GM18505 (cell line): Measurements from ENCODE around the gene P2RY2.

ENCODE experiments used
- ATAC-seq: cut with Tn5 transposase; IDR thresholded peaks from one replicate; pipeline ENCODE4 v1.9.1; 2021; ENCODE audit not compliant: unreplicated experiment
- POLR2A ChIP-seq: IDR thresholded peaks from 4 replicates; pipeline ENCODE4 v1.6.1; 2011; ENCODE audit warnings: borderline replicate concordance; ENCODE audit not compliant: insufficient read depth, insufficient read length; ENCODE audit errors: extremely low read depth

P2RY2 gene

GRCh38 chr11:73258104-73259035, 40.3 kb downstream of the P2RY2 start:
- no peak for TF ChIP-seq POLR2A
- no peak for ATAC-seq

- no peak for TF ChIP-seq POLR2A
- ATAC-seq = no peak
Measured at GRCh38 chr11:73259406-73260126, 41.5 kb downstream of the P2RY2 start.

DNA sequence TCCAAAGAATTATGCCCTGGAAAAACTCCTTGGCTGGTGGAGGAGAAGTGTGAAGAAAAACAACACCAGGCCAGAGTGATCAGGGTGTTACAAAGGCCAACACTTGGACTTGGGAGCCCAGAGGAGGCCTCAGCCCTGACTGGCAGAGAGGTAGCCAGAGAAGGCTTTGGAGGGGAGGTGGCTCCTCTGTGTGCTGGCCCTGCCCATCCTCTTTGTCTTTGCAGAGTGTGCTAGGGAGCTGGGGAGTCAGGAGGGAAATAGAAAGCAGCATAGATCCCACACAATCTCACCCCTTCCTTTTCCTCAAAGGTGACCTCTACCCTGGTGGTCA, 42.0 kb downstream of the P2RY2 start:
- TF ChIP-seq POLR2A = no peak
- ATAC-seq = no peak

DNA sequence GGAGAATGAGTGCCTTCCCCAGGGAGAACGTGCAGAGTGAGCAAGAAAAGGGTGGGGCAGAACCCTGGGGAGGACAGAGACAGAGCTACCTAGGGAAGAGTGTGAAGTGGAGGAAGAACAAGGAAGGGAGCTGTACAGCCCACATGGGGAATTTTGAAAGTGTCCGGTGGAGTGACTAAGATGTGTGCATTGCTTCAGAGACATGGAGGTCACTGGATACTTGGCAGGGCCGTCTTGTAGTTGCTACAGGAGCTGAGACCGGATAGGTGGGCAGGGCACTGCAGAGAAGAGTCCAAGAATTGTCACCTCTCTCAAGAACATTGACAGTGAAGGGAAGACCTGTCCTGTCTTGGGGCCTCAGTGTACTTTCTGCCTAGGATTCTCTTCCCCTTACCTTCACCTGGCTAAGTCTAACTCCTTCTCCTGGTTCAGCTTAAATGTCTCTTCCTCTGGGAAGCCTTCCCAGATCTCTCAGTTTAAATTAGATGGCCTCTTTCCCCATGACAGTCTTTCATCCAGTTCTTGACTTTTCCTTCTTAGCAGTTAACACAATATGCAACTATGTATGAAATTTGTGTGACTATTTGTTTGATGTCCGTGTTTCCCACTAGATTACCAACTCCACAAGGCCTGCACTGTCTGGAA, 44.9 kb downstream of the P2RY2 start:
- ATAC-seq = no peak
- no peak for TF ChIP-seq POLR2A

- ATAC-seq = no peak
- TF ChIP-seq POLR2A = no peak
Measured at GRCh38 chr11:73263640-73264039, 45.6 kb downstream of the P2RY2 start.

DNA sequence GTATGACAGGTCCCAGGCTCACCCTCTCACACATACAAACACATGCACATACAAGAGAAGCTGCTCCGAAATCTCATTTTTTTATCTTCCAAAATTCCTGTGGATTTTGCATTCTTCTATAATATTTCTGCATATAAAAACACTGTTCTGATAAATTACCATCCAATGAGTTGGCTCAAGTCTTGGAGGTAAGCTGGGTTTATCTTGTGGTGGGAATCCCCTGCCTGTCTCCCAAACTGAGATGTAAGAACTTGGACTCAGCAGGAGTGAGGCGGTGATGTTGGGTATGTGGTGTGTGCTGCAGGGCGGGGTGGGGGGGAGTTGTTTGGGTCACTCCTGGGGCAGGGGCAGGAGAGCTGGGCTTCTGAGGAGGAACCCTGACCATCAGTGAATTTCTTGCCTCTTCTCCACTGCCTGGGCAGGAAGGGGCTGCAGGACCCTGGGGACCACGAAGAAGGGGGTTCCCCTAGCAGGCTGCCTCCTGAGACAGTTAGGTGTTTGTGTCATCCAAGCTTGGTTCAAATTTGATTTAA, 47.3 kb downstream of the P2RY2 start:
- no peak for TF ChIP-seq POLR2A
- no peak for ATAC-seq

GRCh38 chr11:73265853-73266645, 48.0 kb downstream of the P2RY2 start:
- TF ChIP-seq POLR2A = no peak
- no peak for ATAC-seq

DNA sequence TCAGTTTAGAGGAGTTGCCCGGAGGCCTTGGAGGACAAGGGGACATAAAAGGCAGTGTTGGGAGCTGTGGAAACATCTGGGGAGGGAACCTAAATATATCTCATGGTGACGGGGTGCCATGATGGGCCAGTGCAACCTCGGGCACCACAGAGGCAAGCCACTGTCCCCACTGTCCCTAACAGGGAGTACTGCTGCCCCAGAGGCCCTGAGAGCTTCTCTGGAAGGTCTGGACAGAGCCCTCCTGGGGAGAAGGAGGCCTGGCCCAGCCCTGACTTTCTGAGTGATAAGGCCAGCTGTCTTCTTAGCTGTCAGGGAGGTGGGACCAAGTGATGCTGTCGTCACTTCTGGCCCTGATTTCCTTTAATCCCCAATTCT, 48.6 kb downstream of the P2RY2 start:
- TF ChIP-seq POLR2A = no peak

GRCh38 chr11:73267122-73267846, 49.2 kb downstream of the P2RY2 start:
- ATAC-seq = no peak
- no peak for TF ChIP-seq POLR2A

More for the DNA sequence above, 48.6 kb downstream of the P2RY2 start:
- ATAC-seq = no peak

- no peak for TF ChIP-seq POLR2A
Measured at GRCh38 chr11:73267906-73268540, 49.9 kb downstream of the P2RY2 start.

DNA sequence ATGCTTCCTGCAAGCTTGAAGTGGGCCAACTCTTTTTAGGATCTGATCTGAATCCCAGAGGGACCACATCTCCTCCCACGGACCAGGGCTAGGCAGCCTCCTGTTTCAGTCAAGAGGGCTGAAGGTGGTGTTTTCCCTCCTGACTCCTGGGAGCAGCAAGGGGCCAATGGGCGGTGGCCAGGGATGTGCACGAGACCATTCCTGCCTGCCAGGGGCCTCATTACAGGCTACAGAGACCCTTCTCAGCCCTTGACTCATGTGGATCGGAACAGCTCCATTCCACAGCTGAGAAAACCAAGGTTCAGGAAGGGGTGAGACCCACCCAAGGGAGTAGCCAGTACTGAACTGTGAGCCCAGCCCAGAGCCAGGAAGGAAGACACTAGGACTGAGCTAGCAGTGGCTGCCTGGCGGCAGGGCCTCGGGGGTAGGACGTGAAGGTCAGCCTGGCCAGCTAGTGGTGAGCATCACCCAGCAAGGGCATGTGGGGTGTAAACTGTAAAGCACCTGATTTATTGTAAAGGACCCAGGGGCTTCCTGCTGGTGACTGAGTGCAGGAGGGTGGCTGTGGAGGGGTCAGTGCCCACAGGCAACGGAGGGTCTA, 50.7 kb downstream of the P2RY2 start:
- ATAC-seq = no peak
- no peak for TF ChIP-seq POLR2A

More at GRCh38 chr11:73267906-73268540, 49.9 kb downstream of the P2RY2 start:
- no peak for ATAC-seq
